ENCODE results near the gene APC. TPM values are rescaled to one million over a fixed set of nuclear protein-coding genes. Genes with fewer than 3 reads are reported as not detected.

APC gene
- total and polyA plus RNA-seq, 12 donors, result 2.5 to 78.8 (median 37.1) TPM

DNA sequence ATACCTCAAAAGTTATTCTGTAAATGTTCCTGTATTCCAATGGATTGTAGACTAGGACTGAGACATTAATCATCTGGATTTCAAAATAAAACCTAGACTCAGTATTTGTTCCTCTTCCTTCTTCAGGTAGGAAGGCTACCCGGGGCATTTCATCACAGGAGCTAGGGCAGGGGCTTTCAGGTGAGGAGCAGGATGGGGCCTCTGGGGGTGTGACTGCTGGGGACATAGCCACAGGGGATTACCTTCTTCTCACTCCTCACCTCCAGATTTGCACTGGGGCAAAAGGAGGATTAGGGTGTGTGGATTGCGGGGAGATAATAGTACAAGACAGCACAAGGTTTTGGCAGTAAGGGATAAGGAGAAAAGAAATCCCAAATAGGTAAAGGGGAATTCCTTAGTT lies 85.5 kb downstream of the APC start:
- no peaks in the 10 kb centered on the region for H3K4me1 ChIP-seq (replicated peaks in 1 of 2)
- DNase-seq, result no peak
- 86 to 98% (median 95%) methylated on average over 2 of the region's 2 CpGs for WGBS, 4 donors
- H3K9me3 ChIP-seq (replicated peaks in 1 of 3), result no peaks in the 10 kb centered on the region
- H3K27ac ChIP-seq, result no peak overlapping the region
- intact Hi-C loops (cut with DNase I), result no loop called here
- no peaks in the 10 kb centered on the region for H3K27me3 ChIP-seq
- no peak for TF ChIP-seq POLR2A (IDR thresholded peaks at IDR 0.05)
- TF ChIP-seq, protein P1, sequence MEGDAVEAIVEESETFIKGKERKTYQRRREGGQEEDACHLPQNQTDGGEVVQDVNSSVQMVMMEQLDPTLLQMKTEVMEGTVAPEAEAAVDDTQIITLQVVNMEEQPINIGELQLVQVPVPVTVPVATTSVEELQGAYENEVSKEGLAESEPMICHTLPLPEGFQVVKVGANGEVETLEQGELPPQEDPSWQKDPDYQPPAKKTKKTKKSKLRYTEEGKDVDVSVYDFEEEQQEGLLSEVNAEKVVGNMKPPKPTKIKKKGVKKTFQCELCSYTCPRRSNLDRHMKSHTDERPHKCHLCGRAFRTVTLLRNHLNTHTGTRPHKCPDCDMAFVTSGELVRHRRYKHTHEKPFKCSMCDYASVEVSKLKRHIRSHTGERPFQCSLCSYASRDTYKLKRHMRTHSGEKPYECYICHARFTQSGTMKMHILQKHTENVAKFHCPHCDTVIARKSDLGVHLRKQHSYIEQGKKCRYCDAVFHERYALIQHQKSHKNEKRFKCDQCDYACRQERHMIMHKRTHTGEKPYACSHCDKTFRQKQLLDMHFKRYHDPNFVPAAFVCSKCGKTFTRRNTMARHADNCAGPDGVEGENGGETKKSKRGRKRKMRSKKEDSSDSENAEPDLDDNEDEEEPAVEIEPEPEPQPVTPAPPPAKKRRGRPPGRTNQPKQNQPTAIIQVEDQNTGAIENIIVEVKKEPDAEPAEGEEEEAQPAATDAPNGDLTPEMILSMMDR (IDR thresholded peaks at IDR 0.05), result no peak
- H3K36me3 ChIP-seq (replicated peaks in 1 of 2), result peaks cover 0 to 29% of the 10 kb centered on the region in 2 donors
- no peak overlapping the region for H3K4me3 ChIP-seq

DNA sequence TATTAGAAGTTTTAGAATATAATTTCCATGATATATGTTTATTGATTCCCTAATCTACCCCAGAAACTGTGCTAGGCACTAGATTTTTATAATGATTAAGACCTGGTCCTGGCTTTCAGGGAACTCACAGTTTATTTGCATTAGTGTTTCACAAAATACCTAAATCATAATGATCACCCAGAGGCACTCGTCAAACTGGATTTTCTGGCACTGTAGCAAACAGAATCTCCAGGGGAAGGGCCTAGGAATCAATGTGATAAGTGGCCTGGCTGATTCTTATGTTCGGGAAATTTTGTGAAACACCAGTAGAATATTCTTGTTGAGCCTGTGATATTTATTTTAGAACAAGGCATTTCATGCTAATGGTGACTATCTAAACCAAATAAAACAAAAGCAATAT lies 86.0 kb downstream of the APC start:
- Histone ChIP-seq H3K4me1 (replicated peaks in 1 of 2) (no peaks in the 10 kb centered on the region), H3K9me3 (replicated peaks in 1 of 3) (no peaks in the 10 kb centered on the region), H3K4me3 (no peak overlapping the region), H3K36me3 (replicated peaks in 1 of 2) (peaks cover 0 to 32% of the 10 kb centered on the region in 2 donors), H3K27ac (no peak overlapping the region), H3K27me3 (no peaks in the 10 kb centered on the region)
- TF ChIP-seq POLR2A (IDR thresholded peaks at IDR 0.05), result no peak
- 94 to 98% (median 97%) methylated on average over 2 of the region's 2 CpGs for WGBS, 4 donors
- no peak for DNase-seq
- intact Hi-C loops (cut with DNase I), result no loop called here

- peaks cover 0 to 31% of the 10 kb centered on the region in 2 donors for H3K36me3 ChIP-seq (replicated peaks in 1 of 2)
- TF ChIP-seq, protein P1 (IDR thresholded peaks at IDR 0.05), result no peak
- no peak for TF ChIP-seq POLR2A (IDR thresholded peaks at IDR 0.05)
These were observed 86.5 kb downstream of the APC start for GRCh38 chr5:112824197-112824596.

GRCh38 chr5:112830378-112830777 lies 92.7 kb downstream of the APC start:
- WGBS, 4 donors, result 95 to 100% (median 96%) methylated on average over 2 of the region's 2 CpGs
- no peaks in the 10 kb centered on the region for H3K27me3 ChIP-seq
- H3K27ac ChIP-seq, result no peak overlapping the region
- no peak overlapping the region for H3K4me3 ChIP-seq
- no peaks in the 10 kb centered on the region for H3K9me3 ChIP-seq (replicated peaks in 1 of 3)
- no peak for DNase-seq
- intact Hi-C loops (cut with DNase I), result no loop called here
- no peaks in the 10 kb centered on the region for H3K4me1 ChIP-seq (replicated peaks in 1 of 2)
- peaks cover 0 to 32% of the 10 kb centered on the region in 2 donors for H3K36me3 ChIP-seq (replicated peaks in 1 of 2)
- TF ChIP-seq, protein P1 (IDR thresholded peaks at IDR 0.05), result no peak
- no peak for TF ChIP-seq POLR2A (IDR thresholded peaks at IDR 0.05)

More at GRCh38 chr5:112824197-112824596, 86.5 kb downstream of the APC start:
- no peak for DNase-seq
- Histone ChIP-seq H3K27me3 (no peaks in the 10 kb centered on the region), H3K4me3 (no peak overlapping the region), H3K9me3 (replicated peaks in 1 of 3) (no peaks in the 10 kb centered on the region), H3K4me1 (replicated peaks in 1 of 2) (no peaks in the 10 kb centered on the region), H3K27ac (no peak overlapping the region)
- intact Hi-C loops (cut with DNase I), result no loop called here

GRCh38 chr5:112833971-112834370 lies 96.3 kb downstream of the APC start:
- WGBS, 4 donors, result 96 to 98% (median 97%) methylated on average over 10 to 13 of the region's 13 CpGs
- intact Hi-C loops (cut with DNase I), result no loop called here
- no peaks in the 10 kb centered on the region for H3K27me3 ChIP-seq
- H3K4me1 ChIP-seq (replicated peaks in 1 of 2), result no peaks in the 10 kb centered on the region
- no peak for TF ChIP-seq POLR2A (IDR thresholded peaks at IDR 0.05)
- TF ChIP-seq, protein P1 (IDR thresholded peaks at IDR 0.05), result no peak
- H3K27ac ChIP-seq, result no peak overlapping the region
- H3K9me3 ChIP-seq (replicated peaks in 1 of 3), result no peaks in the 10 kb centered on the region
- no peak for DNase-seq
- no peak overlapping the region for H3K4me3 ChIP-seq
- peaks cover 0 to 36% of the 10 kb centered on the region in 2 donors for H3K36me3 ChIP-seq (replicated peaks in 1 of 2)
